T-helper 2 cell treated with Interferon-gamma antibody and Interleukin-4, amounts not matched to agents 5 μg/mL and 100 μg/mL, for 36 hours (primary cell): ENCODE data around the gene NAP1L4.
A peak's percentile ranks its signal among the peaks of the same experiment; 100 is the strongest.
"Not testable (repeated sequence)": the region's sequence is repeated elsewhere in the genome, so short reads cannot be mapped to it uniquely, and the experiment has no call there.

ENCODE experiments used
- DNase-seq: peaks from one replicate; pipeline ENCODE4 v3.0.0; 2021; ENCODE audit warnings: low spot score
- H3K27ac Mint-ChIP-seq: one replicate; pipeline ENCODE4 v1.8.0; 2021; ENCODE audit warnings: mild to moderate bottlenecking, mixed read lengths
- H3K27me3 Mint-ChIP-seq: one replicate; pipeline ENCODE4 v1.8.0; 2021; ENCODE audit warnings: low read depth, mixed read lengths
- H3K36me3 Mint-ChIP-seq: one replicate; pipeline ENCODE4 v1.8.0; 2021; ENCODE audit warnings: low read depth, mixed read lengths
- H3K4me1 Mint-ChIP-seq: one replicate; pipeline ENCODE4 v1.8.0; 2021; ENCODE audit warnings: low read depth, mixed read lengths
- H3K4me3 Mint-ChIP-seq: one replicate; pipeline ENCODE4 v1.8.0; 2022; ENCODE audit warnings: mild to moderate bottlenecking, moderate library complexity, mixed read lengths
- H3K9me3 Mint-ChIP-seq: one replicate; pipeline ENCODE4 v1.8.0; 2021; ENCODE audit warnings: mixed read lengths

The NAP1L4 gene

GRCh38 chr11:2937641-2938457 is 54.3 kb downstream of the NAP1L4 start:
- DNase-seq, H3K27me3 Mint-ChIP-seq, H3K4me1 Mint-ChIP-seq, H3K4me3 Mint-ChIP-seq: not testable (repeated sequence)
- peak overlapping the region; percentile 74 for H3K27ac Mint-ChIP-seq
- peaks cover 26% of the 10 kb centered on the region for H3K36me3 Mint-ChIP-seq
- peaks cover 31% of the 10 kb centered on the region for H3K9me3 Mint-ChIP-seq

- Mint-ChIP-seq H3K4me3 (no peak overlapping the region), H3K27ac (no peak overlapping the region), H3K36me3 (peaks cover 24% of the 10 kb centered on the region), H3K9me3 (peaks cover 29% of the 10 kb centered on the region), H3K4me1 (peaks cover 15% of the 10 kb centered on the region), H3K27me3 (peaks cover 4% of the 10 kb centered on the region)
- no peak for DNase-seq
Measured at GRCh38 chr11:2934611-2935239, 57.4 kb downstream of the NAP1L4 start.

- Mint-ChIP-seq H3K4me3 (no peak overlapping the region), H3K36me3 (peaks cover 18% of the 10 kb centered on the region), H3K9me3 (peaks cover 22% of the 10 kb centered on the region), H3K27ac (peak overlapping the region; percentile 60), H3K4me1 (peaks cover 15% of the 10 kb centered on the region), H3K27me3 (peaks cover 5% of the 10 kb centered on the region)
- no peak for DNase-seq
Measured at GRCh38 chr11:2934021-2934550, 58.0 kb downstream of the NAP1L4 start.

GRCh38 chr11:2933375-2934020 is 58.6 kb downstream of the NAP1L4 start:
- Mint-ChIP-seq H3K4me3 (no peak overlapping the region), H3K27me3 (peaks cover 8% of the 10 kb centered on the region), H3K27ac (peak overlapping the region; percentile 62), H3K9me3 (peaks cover 17% of the 10 kb centered on the region), H3K4me1 (peaks cover 17% of the 10 kb centered on the region), H3K36me3 (peaks cover 12% of the 10 kb centered on the region)
- peak; percentile 69 for DNase-seq

- Mint-ChIP-seq H3K36me3 (peaks cover 6% of the 10 kb centered on the region), H3K27ac (peak overlapping the region; percentile 62), H3K4me3 (no peak overlapping the region), H3K27me3 (peaks cover 13% of the 10 kb centered on the region), H3K9me3 (peaks cover 10% of the 10 kb centered on the region), H3K4me1 (peaks cover 21% of the 10 kb centered on the region)
- no peak for DNase-seq
Measured at GRCh38 chr11:2932850-2933251, 59.3 kb downstream of the NAP1L4 start.

GRCh38 chr11:2931771-2932738 is 60.1 kb downstream of the NAP1L4 start:
- Mint-ChIP-seq H3K4me1 (peaks cover 25% of the 10 kb centered on the region), H3K27me3 (peaks cover 19% of the 10 kb centered on the region), H3K9me3 (peaks cover 2% of the 10 kb centered on the region), H3K36me3 (no peaks in the 10 kb centered on the region), H3K27ac (no peak overlapping the region), H3K4me3 (no peak overlapping the region)
- DNase-seq: no peak

- no peaks in the 10 kb centered on the region for H3K9me3 Mint-ChIP-seq
- peaks cover 25% of the 10 kb centered on the region for H3K4me1 Mint-ChIP-seq
- H3K27ac Mint-ChIP-seq: no peak overlapping the region
- DNase-seq: no peak
- no peak overlapping the region for H3K4me3 Mint-ChIP-seq
- H3K27me3 Mint-ChIP-seq: peaks cover 20% of the 10 kb centered on the region
- H3K36me3 Mint-ChIP-seq: no peaks in the 10 kb centered on the region
Measured at GRCh38 chr11:2931420-2931746, 60.7 kb downstream of the NAP1L4 start.

GRCh38 chr11:2930704-2931419 is 61.3 kb downstream of the NAP1L4 start:
- no peaks in the 10 kb centered on the region for H3K9me3 Mint-ChIP-seq
- H3K4me3 Mint-ChIP-seq: peak overlapping the region; percentile 79
- peak; percentile 44 for DNase-seq
- H3K27ac Mint-ChIP-seq: peak overlapping the region; percentile 78
- peaks cover 25% of the 10 kb centered on the region for H3K4me1 Mint-ChIP-seq
- peaks cover 21% of the 10 kb centered on the region for H3K27me3 Mint-ChIP-seq
- no peaks in the 10 kb centered on the region for H3K36me3 Mint-ChIP-seq

GRCh38 chr11:2929950-2930703 is 62.0 kb downstream of the NAP1L4 start:
- Mint-ChIP-seq H3K4me3 (peak overlapping the region; percentile 79), H3K4me1 (peaks cover 25% of the 10 kb centered on the region), H3K36me3 (no peaks in the 10 kb centered on the region), H3K27me3 (peaks cover 21% of the 10 kb centered on the region), H3K9me3 (no peaks in the 10 kb centered on the region), H3K27ac (peak overlapping the region; percentile 78)
- peak; percentile 61 for DNase-seq

GRCh38 chr11:2929531-2929949 is 62.6 kb downstream of the NAP1L4 start:
- H3K4me1 Mint-ChIP-seq: peaks cover 25% of the 10 kb centered on the region
- peak; percentile 84 for DNase-seq
- no peaks in the 10 kb centered on the region for H3K36me3 Mint-ChIP-seq
- H3K9me3 Mint-ChIP-seq: no peaks in the 10 kb centered on the region
- H3K4me3 Mint-ChIP-seq: peak overlapping the region; percentile 79
- peak overlapping the region; percentile 76 for H3K27ac Mint-ChIP-seq
- peaks cover 21% of the 10 kb centered on the region for H3K27me3 Mint-ChIP-seq

- peak within 1 kb of the TSS; percentile 82 for H3K4me3 Mint-ChIP-seq
- H3K27me3 Mint-ChIP-seq: peaks cover 21% of the 10 kb centered on the region
- peaks cover 24% of the 10 kb centered on the region for H3K4me1 Mint-ChIP-seq
- no peaks in the 10 kb centered on the region for H3K9me3 Mint-ChIP-seq
- H3K36me3 Mint-ChIP-seq: no peaks in the 10 kb centered on the region
- peak; percentile 78 for DNase-seq
- peak within 1 kb of the TSS; percentile 81 for H3K27ac Mint-ChIP-seq
Measured at GRCh38 chr11:2928605-2929530, 63.3 kb downstream of the NAP1L4 start, which contains the start of gene PHLDA2. Gene PHLDA2, minus strand, starts transcription at chr11:2929420. Its CDS starts 56 bp downstream, at chr11:2929364.
